GM12875 (cell line): Measurements from ENCODE around the gene MAPK10.

Experiments
- H3K4me3 ChIP-seq: one replicate; pipeline ENCODE4 v1.5.1; 2011; ENCODE audit warnings: low read depth, low read length, control low read depth
- TF ChIP-seq, protein P1 (sequence below): IDR thresholded peaks from 2 replicates; pipeline ENCODE4 v1.5.1; 2011; ENCODE audit warnings: low read depth, mild to moderate bottlenecking, control low read depth, inconsistent platforms, low read length, moderate library complexity, borderline replicate concordance; ENCODE audit not compliant: insufficient read depth

MAPK10 gene

DNA sequence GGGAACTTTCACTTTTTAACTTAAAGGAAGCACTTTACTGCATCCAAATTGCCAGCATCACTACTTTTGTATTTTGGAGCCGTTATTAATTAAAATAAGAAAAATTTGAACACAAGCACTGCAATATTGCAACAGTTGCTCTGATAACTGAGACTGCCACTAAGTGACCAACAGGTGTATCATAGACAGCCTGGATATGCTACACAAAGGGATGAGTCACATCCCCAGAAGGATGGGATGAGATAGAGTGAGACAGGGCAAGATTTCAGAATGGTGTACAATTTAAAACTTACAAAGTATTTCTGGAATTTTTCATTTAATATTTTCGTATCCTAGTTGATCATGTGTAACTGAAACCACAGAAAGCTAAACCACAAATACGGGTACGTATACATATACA lies 204.1 kb downstream of the MAPK10 start:
- TF ChIP-seq, protein P1, sequence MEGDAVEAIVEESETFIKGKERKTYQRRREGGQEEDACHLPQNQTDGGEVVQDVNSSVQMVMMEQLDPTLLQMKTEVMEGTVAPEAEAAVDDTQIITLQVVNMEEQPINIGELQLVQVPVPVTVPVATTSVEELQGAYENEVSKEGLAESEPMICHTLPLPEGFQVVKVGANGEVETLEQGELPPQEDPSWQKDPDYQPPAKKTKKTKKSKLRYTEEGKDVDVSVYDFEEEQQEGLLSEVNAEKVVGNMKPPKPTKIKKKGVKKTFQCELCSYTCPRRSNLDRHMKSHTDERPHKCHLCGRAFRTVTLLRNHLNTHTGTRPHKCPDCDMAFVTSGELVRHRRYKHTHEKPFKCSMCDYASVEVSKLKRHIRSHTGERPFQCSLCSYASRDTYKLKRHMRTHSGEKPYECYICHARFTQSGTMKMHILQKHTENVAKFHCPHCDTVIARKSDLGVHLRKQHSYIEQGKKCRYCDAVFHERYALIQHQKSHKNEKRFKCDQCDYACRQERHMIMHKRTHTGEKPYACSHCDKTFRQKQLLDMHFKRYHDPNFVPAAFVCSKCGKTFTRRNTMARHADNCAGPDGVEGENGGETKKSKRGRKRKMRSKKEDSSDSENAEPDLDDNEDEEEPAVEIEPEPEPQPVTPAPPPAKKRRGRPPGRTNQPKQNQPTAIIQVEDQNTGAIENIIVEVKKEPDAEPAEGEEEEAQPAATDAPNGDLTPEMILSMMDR: no peak
- no peak overlapping the region for H3K4me3 ChIP-seq

DNA sequence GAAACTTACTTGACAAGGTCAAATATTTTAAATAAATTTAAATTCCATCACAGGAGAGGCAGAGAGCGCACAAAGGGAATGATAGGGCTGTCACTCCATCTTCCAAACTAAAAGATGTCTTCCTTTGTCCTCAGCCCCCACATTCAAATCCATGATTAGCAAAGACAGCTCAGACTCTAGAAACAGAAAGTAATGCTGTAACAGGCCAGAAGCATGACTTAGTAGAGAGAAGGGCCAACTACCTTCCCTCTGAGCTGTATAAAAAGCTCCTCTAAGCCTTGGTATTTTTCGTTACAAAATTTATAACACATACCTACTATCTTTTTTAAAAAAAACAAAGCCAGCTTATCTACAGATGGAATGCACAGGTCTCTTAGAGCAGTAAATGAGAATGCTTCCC lies 207.4 kb downstream of the MAPK10 start:
- TF ChIP-seq, protein P1: no peak
- H3K4me3 ChIP-seq: no peak overlapping the region

DNA sequence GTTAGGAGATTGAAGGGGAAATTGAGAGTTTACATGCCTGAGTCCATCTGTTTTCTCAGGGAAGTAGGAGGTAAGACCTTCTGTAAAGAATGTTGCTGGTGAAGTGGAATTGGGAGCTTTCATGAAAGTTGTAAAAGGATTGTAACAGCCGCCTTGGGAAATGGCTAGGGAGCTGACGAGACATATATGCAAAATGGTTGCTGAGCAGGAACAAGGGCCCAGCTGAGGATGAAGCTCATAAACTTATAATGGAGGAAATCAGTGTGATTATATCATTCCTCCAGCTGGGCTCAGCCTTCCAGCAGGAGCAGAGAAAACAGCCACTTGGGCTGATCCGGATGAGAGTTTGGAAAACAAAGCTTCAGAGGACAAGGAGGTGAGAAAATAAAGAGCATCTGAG lies 208.7 kb downstream of the MAPK10 start:
- TF ChIP-seq, protein P1: no peak

DNA sequence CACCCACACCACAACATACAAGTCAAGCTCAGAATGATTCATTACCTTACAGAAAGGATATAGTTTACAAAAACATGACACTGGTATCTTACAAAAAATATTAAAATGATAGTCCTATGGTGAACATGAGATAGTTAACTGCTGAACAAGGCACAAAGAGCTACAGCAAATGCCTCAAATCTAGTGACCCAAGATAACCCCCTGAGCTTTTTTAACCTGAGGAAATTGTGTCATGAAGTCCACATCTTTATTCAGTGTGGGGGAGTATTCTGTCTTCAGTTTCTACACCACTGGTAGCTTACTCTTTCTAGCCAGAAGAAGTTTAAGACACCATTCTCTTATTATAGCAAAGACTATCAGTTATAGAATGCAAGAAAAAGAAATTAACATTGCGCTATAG lies 218.7 kb downstream of the MAPK10 start:
- no peak overlapping the region for H3K4me3 ChIP-seq
- TF ChIP-seq, protein P1: no peak

More for the DNA sequence above, 208.7 kb downstream of the MAPK10 start:
- H3K4me3 ChIP-seq: no peak overlapping the region

DNA sequence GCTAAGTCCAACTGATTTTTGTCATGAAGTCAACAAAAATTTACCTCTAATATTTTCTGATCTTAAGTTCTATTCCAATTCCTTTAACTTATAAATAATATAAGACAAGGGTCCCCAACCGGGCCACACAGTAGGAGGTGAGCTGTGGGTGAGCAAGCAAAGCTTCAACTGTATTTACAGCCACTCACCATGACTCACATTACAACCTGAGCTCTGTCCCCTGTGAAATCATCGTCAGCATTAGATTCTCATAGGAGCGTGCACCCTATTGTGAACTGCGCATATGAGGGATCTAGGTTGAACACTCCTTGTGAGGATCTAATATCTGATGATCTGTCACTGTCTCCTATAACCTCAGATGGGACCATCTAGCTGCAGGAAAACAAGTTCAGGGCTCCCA lies 227.4 kb downstream of the MAPK10 start:
- no peak overlapping the region for H3K4me3 ChIP-seq
- TF ChIP-seq, protein P1: no peak

DNA sequence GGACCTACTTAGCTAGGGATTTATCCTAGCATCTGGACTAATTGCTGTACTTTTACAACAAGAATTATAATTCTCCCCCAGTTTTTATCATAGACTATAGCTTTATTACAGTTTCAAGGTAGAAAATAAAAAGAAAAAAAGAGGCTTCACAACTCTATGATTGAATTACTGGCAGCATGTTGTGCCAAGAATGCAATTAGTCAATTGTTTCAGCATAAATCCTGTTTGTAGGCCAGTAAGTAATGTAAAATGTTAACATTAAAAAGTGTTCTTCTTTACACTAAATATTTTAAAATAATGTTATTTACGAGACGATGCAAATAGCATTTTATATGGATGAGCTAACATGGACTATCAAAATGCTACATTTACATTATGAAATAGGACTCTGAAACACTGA lies 228.4 kb downstream of the MAPK10 start:
- H3K4me3 ChIP-seq: no peak overlapping the region
- TF ChIP-seq, protein P1: no peak

DNA sequence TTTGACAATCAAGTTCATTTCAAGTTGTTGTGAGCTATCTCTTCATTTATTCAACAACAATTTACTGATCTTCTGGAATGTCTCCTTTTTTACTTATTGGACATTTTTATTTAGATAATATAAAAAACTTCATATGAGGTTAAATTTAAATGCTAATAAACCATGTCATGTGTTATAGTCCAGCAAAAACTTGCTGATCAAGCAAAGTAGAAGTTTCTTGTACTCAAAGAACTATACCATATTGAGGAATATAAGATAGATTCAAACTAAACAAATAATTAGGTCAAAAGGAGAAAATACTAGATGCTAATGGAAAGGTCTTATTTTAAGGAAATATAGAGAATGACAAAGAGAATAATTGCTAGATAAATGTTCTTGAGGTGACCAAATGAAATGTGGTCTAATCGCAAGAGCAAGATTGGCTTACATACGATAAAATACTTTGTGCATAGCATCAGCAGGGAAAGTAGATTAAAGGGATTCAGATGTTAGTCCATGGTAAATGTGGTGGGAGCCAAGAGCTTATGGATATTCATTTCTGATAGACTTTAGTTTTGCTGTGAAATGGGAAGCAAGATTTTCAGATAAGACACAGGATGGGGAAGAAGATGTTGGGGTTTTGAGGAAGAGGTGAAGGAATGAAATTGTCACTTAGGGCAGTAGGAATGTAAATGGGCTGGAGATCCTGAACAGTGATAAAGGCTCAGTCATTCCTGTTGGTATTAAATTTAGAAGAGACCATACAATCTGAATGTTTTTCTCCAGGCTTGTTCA lies 229.5 kb downstream of the MAPK10 start:
- TF ChIP-seq, protein P1: no peak
- no peak overlapping the region for H3K4me3 ChIP-seq
